Activated B cell treated with CpG ODN at 0.5 μM for 24 hours (primary cell): ENCODE measurements around the gene INMT. TPM values are rescaled to one million over a fixed set of nuclear protein-coding genes. Genes with fewer than 3 reads are reported as not detected.

Experiments
- ATAC-seq: fragments of 200-7000 bp; cut with Tn5 transposase; one replicate; pipeline ENCODE4 v1.10.0; 2021; ENCODE audit warnings: low read depth, mild to moderate bottlenecking, moderate library complexity
- CTCF ChIA-PET: fragments of 350-600 bp; sonication (Branson Sonifier 250); formaldehyde crosslinking; loops from one replicate; lab custom pipeline; 2021; ENCODE audit warnings: antibody characterized with exemption; lab: Charles Lee
- POLR2A ChIA-PET: fragments of 350-600 bp; sonication (Branson Sonifier 250); formaldehyde crosslinking; loops from one replicate; lab custom pipeline; 2021; ENCODE audit warnings: antibody characterized with exemption; lab: Charles Lee
- DNase-seq: peaks from one replicate; pipeline ENCODE4 v3.0.0; 2022
- H3K27ac Mint-ChIP-seq: one replicate; pipeline ENCODE4 v1.8.0; 2020; ENCODE audit warnings: mixed read lengths
- H3K27me3 Mint-ChIP-seq: one replicate; pipeline ENCODE4 v1.8.0; 2021; ENCODE audit warnings: mixed read lengths
- H3K36me3 Mint-ChIP-seq: one replicate; pipeline ENCODE4 v1.8.0; 2021; ENCODE audit warnings: low read depth, mixed read lengths
- H3K4me1 Mint-ChIP-seq: one replicate; pipeline ENCODE4 v1.8.0; 2021; ENCODE audit warnings: mixed read lengths
- H3K4me3 Mint-ChIP-seq: one replicate; pipeline ENCODE4 v1.8.0; 2020; ENCODE audit warnings: mild to moderate bottlenecking, mixed read lengths
- H3K9me3 Mint-ChIP-seq: one replicate; pipeline ENCODE4 v1.8.0; 2020; ENCODE audit warnings: mixed read lengths
- intact Hi-C: fragments of 100-400 bp; cut with micrococcal nuclease; formaldehyde crosslinking; loops from one replicate; pipeline ENCODE4 v1.15.1; 2024
- total RNA-seq: library from RNA; stranded (reverse); gene quantifications from 2 replicates; pipeline ENCODE4 v1.2.3, GENCODE V29; 2022
- TF ChIP-seq, protein P1 (sequence below): fragments of 200-600 bp; IDR thresholded peaks from one replicate; pipeline ENCODE4 v1.8.0; 2022; ENCODE audit warnings: antibody characterized with exemption, mild to moderate bottlenecking

Gene INMT
- total RNA-seq, 1 donor from 2014 or later, result 0.11 TPM

DNA sequence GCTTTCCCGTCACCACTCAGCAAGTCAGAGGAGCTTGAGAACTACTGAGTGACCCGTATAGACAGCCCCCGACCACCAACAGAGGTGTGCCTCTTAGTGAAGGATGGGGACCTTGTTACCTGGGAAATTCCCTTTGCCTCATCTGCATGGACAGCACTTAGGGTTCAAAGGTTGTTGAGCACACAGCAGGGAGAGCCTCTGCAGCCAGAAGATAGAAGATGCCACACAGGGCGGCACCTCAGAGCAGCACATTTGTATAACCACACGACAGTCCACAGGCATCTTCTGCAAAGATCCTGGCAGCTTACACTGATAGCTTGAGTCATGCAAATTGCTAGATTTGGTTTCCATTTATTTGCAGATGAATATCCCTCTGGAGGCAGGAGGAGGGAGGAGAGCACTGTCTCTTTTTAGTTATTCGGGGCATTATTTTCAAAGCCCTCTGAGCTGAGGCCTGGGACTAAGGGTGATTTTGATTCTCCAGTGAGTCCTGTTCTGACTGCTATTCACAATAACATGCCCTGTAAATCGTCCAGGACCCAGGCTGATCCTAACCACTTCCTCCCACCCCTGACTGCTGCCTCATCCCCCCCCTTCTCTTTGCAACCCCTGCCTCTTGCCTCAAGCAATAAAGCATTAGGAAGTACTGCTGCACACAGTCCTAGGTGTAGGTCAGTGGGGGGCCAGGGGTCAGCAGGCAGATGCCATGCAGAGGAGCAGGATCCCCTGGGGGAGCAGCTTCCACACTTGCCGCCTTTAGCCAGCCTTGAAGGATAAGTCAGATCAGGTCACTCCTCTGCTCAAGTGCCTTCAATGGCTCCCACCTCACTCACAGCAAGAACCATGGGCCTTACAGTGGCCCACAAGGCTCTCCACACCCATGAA, 24.6 kb upstream of the INMT start:
- TF ChIP-seq, protein P1, sequence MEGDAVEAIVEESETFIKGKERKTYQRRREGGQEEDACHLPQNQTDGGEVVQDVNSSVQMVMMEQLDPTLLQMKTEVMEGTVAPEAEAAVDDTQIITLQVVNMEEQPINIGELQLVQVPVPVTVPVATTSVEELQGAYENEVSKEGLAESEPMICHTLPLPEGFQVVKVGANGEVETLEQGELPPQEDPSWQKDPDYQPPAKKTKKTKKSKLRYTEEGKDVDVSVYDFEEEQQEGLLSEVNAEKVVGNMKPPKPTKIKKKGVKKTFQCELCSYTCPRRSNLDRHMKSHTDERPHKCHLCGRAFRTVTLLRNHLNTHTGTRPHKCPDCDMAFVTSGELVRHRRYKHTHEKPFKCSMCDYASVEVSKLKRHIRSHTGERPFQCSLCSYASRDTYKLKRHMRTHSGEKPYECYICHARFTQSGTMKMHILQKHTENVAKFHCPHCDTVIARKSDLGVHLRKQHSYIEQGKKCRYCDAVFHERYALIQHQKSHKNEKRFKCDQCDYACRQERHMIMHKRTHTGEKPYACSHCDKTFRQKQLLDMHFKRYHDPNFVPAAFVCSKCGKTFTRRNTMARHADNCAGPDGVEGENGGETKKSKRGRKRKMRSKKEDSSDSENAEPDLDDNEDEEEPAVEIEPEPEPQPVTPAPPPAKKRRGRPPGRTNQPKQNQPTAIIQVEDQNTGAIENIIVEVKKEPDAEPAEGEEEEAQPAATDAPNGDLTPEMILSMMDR, result no peak

DNA sequence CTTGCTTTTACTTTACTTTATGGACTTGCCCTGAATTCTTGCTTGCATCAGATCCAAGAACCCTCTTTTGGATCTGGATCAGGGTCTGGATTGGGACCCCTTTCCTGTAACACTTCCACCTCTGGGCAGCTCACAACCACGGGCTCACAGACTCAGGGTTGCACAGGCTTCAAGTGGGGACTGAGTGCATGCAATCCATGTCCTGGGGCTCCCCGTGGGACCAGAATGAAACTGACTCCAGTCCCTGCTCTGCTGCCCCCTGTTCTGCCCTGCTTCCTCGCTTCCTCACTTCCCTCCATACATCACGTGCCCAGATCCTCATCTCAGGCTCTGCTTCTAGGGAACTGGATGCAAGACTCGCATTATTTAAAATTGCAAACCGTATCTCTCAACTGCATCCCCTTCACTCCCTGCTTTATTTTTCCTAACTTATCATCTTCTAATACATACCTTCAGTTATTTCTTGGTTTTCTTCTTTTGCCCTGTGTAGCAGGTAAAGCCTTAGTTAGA, 23.3 kb upstream of the INMT start:
- H3K4me1 Mint-ChIP-seq, result peaks cover 15% of the 10 kb centered on the region
- no peaks in the 10 kb centered on the region for H3K9me3 Mint-ChIP-seq
- H3K4me3 Mint-ChIP-seq, result no peak overlapping the region
- DNase-seq, result no peak
- H3K36me3 Mint-ChIP-seq, result no peaks in the 10 kb centered on the region
- POLR2A ChIA-PET, result no interaction called here
- no peak overlapping the region for H3K27ac Mint-ChIP-seq
- CTCF ChIA-PET, result interaction anchor here (1.5 kb wide), 1 partner anchor 10 kb away, joined by 3 read pairs; no protein-coding TSS in a partner anchor
- TF ChIP-seq, protein P1, result no peak
- intact Hi-C loops, result no loop called here
- H3K27me3 Mint-ChIP-seq, result peaks cover 2% of the 10 kb centered on the region
- ATAC-seq, result no peak

More for the DNA sequence above, 24.6 kb upstream of the INMT start:
- no peaks in the 10 kb centered on the region for H3K36me3 Mint-ChIP-seq
- H3K27ac Mint-ChIP-seq, result peak overlapping the region; percentile 31
- H3K4me3 Mint-ChIP-seq, result peak overlapping the region; percentile 20
- DNase-seq, result no peak
- intact Hi-C loops, result no loop called here
- peak; percentile 80 for ATAC-seq
- ChIA-PET POLR2A (no interaction called here), CTCF (interaction anchor here (0.7 to 1.7 kb wide), 2 partner anchors 13 to 18 kb away, joined by 3 to 6 read pairs; no protein-coding TSS in a partner anchor)
- H3K4me1 Mint-ChIP-seq, result peaks cover 15% of the 10 kb centered on the region
- peaks cover 2% of the 10 kb centered on the region for H3K27me3 Mint-ChIP-seq
- no peaks in the 10 kb centered on the region for H3K9me3 Mint-ChIP-seq

DNA sequence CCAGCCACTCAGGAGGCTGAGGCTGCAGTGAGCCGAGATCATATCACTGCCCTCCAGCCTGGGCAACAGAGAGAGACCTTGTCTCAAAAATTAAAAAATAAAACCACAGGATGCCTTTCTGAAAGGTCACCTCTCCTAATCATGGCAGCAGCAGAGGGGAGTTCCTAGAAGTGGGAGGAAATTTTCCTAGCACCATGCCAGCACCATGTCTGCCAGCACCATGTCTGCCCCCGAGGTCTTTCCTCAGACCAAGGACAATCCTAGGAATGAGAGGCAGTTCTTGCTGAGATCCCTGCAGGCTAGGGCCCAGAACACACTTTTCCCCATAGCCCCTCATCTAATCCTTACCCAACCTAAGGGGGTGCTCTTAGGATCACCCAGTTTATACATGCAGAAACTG, 22.3 kb upstream of the INMT start:
- DNase-seq (no peak), ATAC-seq (no peak)
- Mint-ChIP-seq H3K27ac (no peak overlapping the region), H3K4me3 (no peak overlapping the region), H3K36me3 (no peaks in the 10 kb centered on the region), H3K27me3 (peaks cover 3% of the 10 kb centered on the region), H3K4me1 (peaks cover 15% of the 10 kb centered on the region), H3K9me3 (no peaks in the 10 kb centered on the region)
- POLR2A ChIA-PET, result no interaction called here
- CTCF ChIA-PET, result no interaction called here
- TF ChIP-seq, protein P1, result no peak
- intact Hi-C loops, result no loop called here

DNA sequence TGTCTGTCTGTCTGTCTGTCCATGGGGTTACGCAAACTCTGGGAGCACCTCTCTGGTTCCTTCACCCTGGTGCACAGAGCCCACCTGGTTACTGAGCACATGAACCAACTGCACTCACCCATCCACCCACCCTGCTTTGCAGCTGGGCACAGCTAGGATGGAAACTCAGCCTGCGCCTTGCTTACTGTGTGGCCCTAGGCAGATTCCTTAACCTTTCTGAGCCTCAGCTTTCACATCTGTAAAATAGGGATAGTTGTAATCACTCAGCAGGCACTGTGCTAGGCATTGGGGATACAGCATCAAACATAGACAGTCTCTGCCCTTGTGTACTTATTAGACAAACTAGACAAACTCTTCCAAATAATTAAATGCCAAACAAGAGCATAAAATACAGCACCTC, 21.8 kb upstream of the INMT start:
- ATAC-seq (no peak), DNase-seq (no peak)
- intact Hi-C loops, result no loop called here
- Mint-ChIP-seq H3K27me3 (peaks cover 7% of the 10 kb centered on the region), H3K4me3 (no peak overlapping the region), H3K4me1 (peaks cover 15% of the 10 kb centered on the region), H3K9me3 (no peaks in the 10 kb centered on the region), H3K27ac (no peak overlapping the region), H3K36me3 (no peaks in the 10 kb centered on the region)
- CTCF ChIA-PET, result interaction anchor here (1.9 kb wide), 1 partner anchor 10 kb away, joined by 8 read pairs; no protein-coding TSS in a partner anchor
- POLR2A ChIA-PET, result no interaction called here
- TF ChIP-seq, protein P1, result no peak

DNA sequence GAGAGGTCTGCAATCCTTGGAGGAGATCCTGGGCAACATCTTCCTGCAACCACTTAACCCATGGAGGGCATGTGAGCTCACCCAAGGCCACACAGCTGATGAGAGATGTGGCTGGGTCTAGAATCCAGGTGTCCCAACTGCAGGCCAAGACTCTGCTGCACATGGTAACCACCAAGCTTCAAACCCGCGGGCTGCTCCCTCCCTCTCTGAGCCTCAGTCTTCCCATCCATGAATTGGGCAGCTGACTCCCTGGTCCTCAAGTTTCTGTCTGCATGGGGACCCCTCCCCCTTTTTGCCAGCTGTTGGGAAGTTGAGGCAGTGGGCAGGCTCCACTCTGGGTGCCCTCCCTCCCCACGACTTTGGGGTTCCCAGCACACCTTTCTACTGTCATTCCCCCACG, 20.9 kb upstream of the INMT start:
- no peaks in the 10 kb centered on the region for H3K9me3 Mint-ChIP-seq
- DNase-seq (no peak), ATAC-seq (no peak)
- H3K36me3 Mint-ChIP-seq, result no peaks in the 10 kb centered on the region
- POLR2A ChIA-PET, result no interaction called here
- no peak overlapping the region for H3K4me3 Mint-ChIP-seq
- H3K27ac Mint-ChIP-seq, result no peak overlapping the region
- TF ChIP-seq, protein P1, result no peak
- peaks cover 15% of the 10 kb centered on the region for H3K4me1 Mint-ChIP-seq
- CTCF ChIA-PET, result interaction anchor here (1.9 kb wide), 1 partner anchor 9 kb away, joined by 8 read pairs; no protein-coding TSS in a partner anchor
- H3K27me3 Mint-ChIP-seq, result peaks cover 10% of the 10 kb centered on the region
- intact Hi-C loops, result no loop called here
